Panc1 (cell line): Measurements from ENCODE around the gene TAF5L. TPM values are rescaled to one million over a fixed set of nuclear protein-coding genes. Genes with fewer than 3 reads are reported as not detected.

ENCODE experiments used
- ATAC-seq: fragments of 200-7000 bp; cut with Tn5 transposase; 2 replicates; pipeline ENCODE4 v1.9.1; 2020; ENCODE audit warnings: mild to moderate bottlenecking, moderate library complexity
- BruUV-seq: library from RNA; stranded (reverse); fragments of 400-500 nt; replicated peaks from 2 replicates; lab custom pipeline; 2021; lab: Mats Ljungman, UMichigan
- CTCF ChIA-PET: fragments of 300-600 bp; sonication (Branson Sonifier 250); formaldehyde crosslinking; loops from one replicate; lab custom pipeline; 2022; ENCODE audit warnings: antibody characterized with exemption; lab: Charles Lee
- POLR2A ChIA-PET: fragments of 300-600 bp; sonication (Branson Sonifier 250); formaldehyde crosslinking; loops from one replicate; lab custom pipeline; 2022; ENCODE audit warnings: antibody characterized with exemption; lab: Charles Lee
- DNase-seq: peaks from one replicate; pipeline ENCODE4 v3.0.0-alpha.2; 2010; ENCODE audit warnings: low read depth, low spot score
- H3K27ac ChIP-seq: 2 replicates; pipeline ENCODE4 v1.5.1; 2011; ENCODE audit warnings: mild to moderate bottlenecking, low read length, inconsistent platforms
- H3K27me3 ChIP-seq: fragments of 200-500 bp; sonication (Bioruptor generic); 2 replicates; pipeline ENCODE4 v1.6.0; 2014; ENCODE audit warnings: low read length, inconsistent platforms; ENCODE audit not compliant: control insufficient read depth, insufficient read depth
- H3K36me3 ChIP-seq: fragments of 200-500 bp; sonication (Bioruptor generic); 2 replicates; pipeline ENCODE4 v1.5.1; 2014; ENCODE audit warnings: inconsistent platforms, mild to moderate bottlenecking, low read length, moderate library complexity; ENCODE audit not compliant: control insufficient read depth, insufficient read depth
- H3K4me1 ChIP-seq: 2 replicates; pipeline ENCODE4 v1.5.1; 2011; ENCODE audit warnings: inconsistent platforms, mild to moderate bottlenecking, low read length, moderate library complexity; ENCODE audit not compliant: control insufficient read depth, insufficient read depth
- H3K4me3 ChIP-seq, 2 experiments: 2 replicates each; pipeline ENCODE4 v1.5.1; 2011 to 2012; ENCODE audit warnings: low read depth in 2 of 2, low read length in 2 of 2, mild to moderate bottlenecking in 2 of 2, inconsistent platforms in 1 of 2, moderate library complexity in 1 of 2
- H3K9me3 ChIP-seq: fragments of 200-500 bp; sonication (Bioruptor generic); 2 replicates; pipeline ENCODE4 v1.5.1; 2014; ENCODE audit warnings: low read depth, mild to moderate bottlenecking, inconsistent platforms, low read length, moderate library complexity; ENCODE audit not compliant: control insufficient read depth, insufficient read depth
- POLR2AphosphoS5 ChIP-seq: IDR thresholded peaks from 2 replicates; pipeline ENCODE4 v1.6.1; 2012; ENCODE audit warnings: mild to moderate bottlenecking, low read depth, low read length, moderate library complexity
- SIN3A ChIP-seq: IDR thresholded peaks from 2 replicates; pipeline ENCODE4 v1.6.1; 2012; ENCODE audit warnings: low read depth, mild to moderate bottlenecking, low read length, moderate library complexity, borderline replicate concordance; ENCODE audit not compliant: insufficient read depth
- TCF7L2 ChIP-seq: IDR thresholded peaks from 2 replicates; pipeline ENCODE4 v1.6.1; 2011; ENCODE audit warnings: mild to moderate bottlenecking, low read depth, low read length, inconsistent platforms
- in situ Hi-C: cut with HindIII; loops from 2 replicates; pipeline ENCODE4 v1.10.0; 2016; ENCODE audit warnings: low sequenced_read_pairs, low pct_unique_long_range_greater_than_20kb
- intact Hi-C: fragments of 100-400 bp; cut with micrococcal nuclease; formaldehyde crosslinking; loops from one replicate; pipeline ENCODE4 v1.10.0; 2022; ENCODE audit not compliant: unreplicated experiment
- total RNA-seq: library from RNA; stranded (reverse); gene quantifications from one replicate; pipeline ENCODE4 v1.2.1, GENCODE V29; 2021; ENCODE audit not compliant: unreplicated experiment
- TF ChIP-seq, protein P1 (sequence below): fragments of 450-650 bp; IDR thresholded peaks from 2 replicates; pipeline ENCODE4 v1.5.1; 2017; ENCODE audit warnings: mild to moderate bottlenecking
- TF ChIP-seq, protein P2 (sequence below), 2 experiments: IDR thresholded peaks; 2 replicates each; pipeline ENCODE4 v1.6.1; 2011 to 2012; ENCODE audit warnings: low read depth in 2 of 2, control low read depth in 1 of 2, low read length in 1 of 2, mild to moderate bottlenecking in 1 of 2, moderate library complexity in 1 of 2; ENCODE audit not compliant: insufficient read depth in 1 of 2

Gene TAF5L
- total RNA-seq, 1 experiment from 2014 or later: 23.8 TPM

DNA sequence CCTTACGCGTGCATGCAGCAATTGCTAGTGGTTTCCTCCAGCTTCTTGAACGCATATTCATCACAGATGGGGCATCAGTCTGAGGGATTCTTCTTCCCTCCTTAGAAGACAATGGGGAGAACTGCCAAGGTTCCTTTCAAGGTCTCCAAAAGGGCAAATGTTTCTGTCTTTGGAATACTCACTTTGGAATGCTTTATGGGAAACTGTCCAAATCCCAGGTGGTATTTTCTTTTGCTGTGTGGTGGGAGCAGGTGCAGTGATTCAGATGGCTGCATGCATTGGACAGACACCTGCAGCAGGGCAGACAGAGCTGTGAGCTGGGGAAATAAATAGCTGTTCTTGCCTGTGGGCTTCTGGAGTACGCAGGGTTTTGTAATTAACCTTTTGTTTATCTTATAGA, 40.7 kb upstream of the TAF5L start:
- no peak overlapping the region for H3K4me3 ChIP-seq
- ChIA-PET CTCF (interaction anchor here (0.6 kb wide), 1 partner anchor 108 kb away, joined by 9 read pairs; no protein-coding TSS in a partner anchor), POLR2A (no interaction called here)
- H3K9me3 ChIP-seq: no peaks in the 10 kb centered on the region
- ATAC-seq: no peak
- H3K27me3 ChIP-seq: no peaks in the 10 kb centered on the region
- in situ Hi-C loops: no loop called here
- intact Hi-C loops: loop anchor here (10.0 kb wide), 3 partner anchors 398 to 648 kb away; partner anchors contain the start of gene GALNT2
- H3K36me3 ChIP-seq: no peaks in the 10 kb centered on the region
- BruUV-seq: no TSS peak
- no peak overlapping the region for H3K27ac ChIP-seq
- H3K4me1 ChIP-seq: no peaks in the 10 kb centered on the region
- TF ChIP-seq POLR2AphosphoS5 (no peak), SIN3A (no peak), TCF7L2 (no peak)
- TF ChIP-seq, protein P1, sequence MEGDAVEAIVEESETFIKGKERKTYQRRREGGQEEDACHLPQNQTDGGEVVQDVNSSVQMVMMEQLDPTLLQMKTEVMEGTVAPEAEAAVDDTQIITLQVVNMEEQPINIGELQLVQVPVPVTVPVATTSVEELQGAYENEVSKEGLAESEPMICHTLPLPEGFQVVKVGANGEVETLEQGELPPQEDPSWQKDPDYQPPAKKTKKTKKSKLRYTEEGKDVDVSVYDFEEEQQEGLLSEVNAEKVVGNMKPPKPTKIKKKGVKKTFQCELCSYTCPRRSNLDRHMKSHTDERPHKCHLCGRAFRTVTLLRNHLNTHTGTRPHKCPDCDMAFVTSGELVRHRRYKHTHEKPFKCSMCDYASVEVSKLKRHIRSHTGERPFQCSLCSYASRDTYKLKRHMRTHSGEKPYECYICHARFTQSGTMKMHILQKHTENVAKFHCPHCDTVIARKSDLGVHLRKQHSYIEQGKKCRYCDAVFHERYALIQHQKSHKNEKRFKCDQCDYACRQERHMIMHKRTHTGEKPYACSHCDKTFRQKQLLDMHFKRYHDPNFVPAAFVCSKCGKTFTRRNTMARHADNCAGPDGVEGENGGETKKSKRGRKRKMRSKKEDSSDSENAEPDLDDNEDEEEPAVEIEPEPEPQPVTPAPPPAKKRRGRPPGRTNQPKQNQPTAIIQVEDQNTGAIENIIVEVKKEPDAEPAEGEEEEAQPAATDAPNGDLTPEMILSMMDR: no peak
- TF ChIP-seq, protein P2, sequence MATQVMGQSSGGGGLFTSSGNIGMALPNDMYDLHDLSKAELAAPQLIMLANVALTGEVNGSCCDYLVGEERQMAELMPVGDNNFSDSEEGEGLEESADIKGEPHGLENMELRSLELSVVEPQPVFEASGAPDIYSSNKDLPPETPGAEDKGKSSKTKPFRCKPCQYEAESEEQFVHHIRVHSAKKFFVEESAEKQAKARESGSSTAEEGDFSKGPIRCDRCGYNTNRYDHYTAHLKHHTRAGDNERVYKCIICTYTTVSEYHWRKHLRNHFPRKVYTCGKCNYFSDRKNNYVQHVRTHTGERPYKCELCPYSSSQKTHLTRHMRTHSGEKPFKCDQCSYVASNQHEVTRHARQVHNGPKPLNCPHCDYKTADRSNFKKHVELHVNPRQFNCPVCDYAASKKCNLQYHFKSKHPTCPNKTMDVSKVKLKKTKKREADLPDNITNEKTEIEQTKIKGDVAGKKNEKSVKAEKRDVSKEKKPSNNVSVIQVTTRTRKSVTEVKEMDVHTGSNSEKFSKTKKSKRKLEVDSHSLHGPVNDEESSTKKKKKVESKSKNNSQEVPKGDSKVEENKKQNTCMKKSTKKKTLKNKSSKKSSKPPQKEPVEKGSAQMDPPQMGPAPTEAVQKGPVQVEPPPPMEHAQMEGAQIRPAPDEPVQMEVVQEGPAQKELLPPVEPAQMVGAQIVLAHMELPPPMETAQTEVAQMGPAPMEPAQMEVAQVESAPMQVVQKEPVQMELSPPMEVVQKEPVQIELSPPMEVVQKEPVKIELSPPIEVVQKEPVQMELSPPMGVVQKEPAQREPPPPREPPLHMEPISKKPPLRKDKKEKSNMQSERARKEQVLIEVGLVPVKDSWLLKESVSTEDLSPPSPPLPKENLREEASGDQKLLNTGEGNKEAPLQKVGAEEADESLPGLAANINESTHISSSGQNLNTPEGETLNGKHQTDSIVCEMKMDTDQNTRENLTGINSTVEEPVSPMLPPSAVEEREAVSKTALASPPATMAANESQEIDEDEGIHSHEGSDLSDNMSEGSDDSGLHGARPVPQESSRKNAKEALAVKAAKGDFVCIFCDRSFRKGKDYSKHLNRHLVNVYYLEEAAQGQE (IDR thresholded peaks at IDR 0.05; ENCODE audit: insufficient read depth in 1 of 2, low read depth in 2 of 2, low read length in 1 of 2): no peak
- no peak for DNase-seq

DNA sequence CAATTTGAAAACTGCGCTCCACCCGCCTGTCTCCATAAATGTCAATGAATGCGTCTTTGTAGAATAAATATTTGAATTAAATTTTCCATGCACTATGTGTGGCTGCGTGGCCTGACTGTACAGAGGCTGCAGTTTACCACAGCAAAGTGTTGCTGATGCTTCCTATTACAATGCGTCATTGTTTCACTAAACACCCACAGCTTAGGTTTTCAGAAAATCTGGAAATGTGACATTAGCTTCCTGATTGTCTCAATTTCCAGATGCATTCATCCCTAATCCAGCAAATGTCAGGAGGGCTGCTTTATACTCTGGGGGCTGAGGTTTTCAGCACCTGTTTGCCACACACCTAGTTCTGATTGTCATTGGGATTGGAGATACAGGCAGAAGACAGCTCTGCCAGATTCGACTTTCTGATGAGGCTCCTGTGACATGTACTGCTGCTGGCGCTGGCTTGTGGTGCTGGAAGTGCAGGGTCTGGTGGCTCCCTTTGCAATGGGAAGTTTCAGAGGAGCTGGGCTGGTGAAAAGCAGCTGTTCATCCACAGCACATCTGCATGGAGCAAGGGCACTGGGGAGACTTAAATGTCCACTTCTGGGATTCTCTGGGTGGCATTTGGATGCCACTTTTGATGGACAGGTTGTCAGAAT, 40.1 kb upstream of the TAF5L start:
- POLR2A ChIA-PET: no interaction called here
- in situ Hi-C loops (no loop called here), intact Hi-C loops (loop anchor here (10.0 kb wide), 3 partner anchors 399 to 649 kb away; partner anchors contain the start of gene GALNT2)
- Histone ChIP-seq H3K4me3 (no peak overlapping the region), H3K9me3 (no peaks in the 10 kb centered on the region), H3K36me3 (no peaks in the 10 kb centered on the region), H3K27me3 (no peaks in the 10 kb centered on the region), H3K4me1 (no peaks in the 10 kb centered on the region), H3K27ac (no peak overlapping the region)
- no peak for DNase-seq
- TF ChIP-seq, protein P1: no peak
- TF ChIP-seq, protein P2 (IDR thresholded peaks at IDR 0.05; ENCODE audit: insufficient read depth in 1 of 2, low read depth in 2 of 2, low read length in 1 of 2): no peak
- no peak for TF ChIP-seq POLR2AphosphoS5
- TF ChIP-seq SIN3A: no peak
- TF ChIP-seq TCF7L2: no peak
- no peak for ATAC-seq
- CTCF ChIA-PET: interaction anchor here (0.6 kb wide), 1 partner anchor 107 kb away, joined by 9 read pairs; no protein-coding TSS in a partner anchor
- no TSS peak for BruUV-seq
